ENCODE results near the gene PKMYT1.

- TF ChIP-seq SMC3 (IDR thresholded peaks at IDR 0.05; ENCODE audit: low read depth, low read length) (no peak), RAD21 (IDR thresholded peaks at IDR 0.05; ENCODE audit: low read length) (no peak)
- TF ChIP-seq, protein P1, sequence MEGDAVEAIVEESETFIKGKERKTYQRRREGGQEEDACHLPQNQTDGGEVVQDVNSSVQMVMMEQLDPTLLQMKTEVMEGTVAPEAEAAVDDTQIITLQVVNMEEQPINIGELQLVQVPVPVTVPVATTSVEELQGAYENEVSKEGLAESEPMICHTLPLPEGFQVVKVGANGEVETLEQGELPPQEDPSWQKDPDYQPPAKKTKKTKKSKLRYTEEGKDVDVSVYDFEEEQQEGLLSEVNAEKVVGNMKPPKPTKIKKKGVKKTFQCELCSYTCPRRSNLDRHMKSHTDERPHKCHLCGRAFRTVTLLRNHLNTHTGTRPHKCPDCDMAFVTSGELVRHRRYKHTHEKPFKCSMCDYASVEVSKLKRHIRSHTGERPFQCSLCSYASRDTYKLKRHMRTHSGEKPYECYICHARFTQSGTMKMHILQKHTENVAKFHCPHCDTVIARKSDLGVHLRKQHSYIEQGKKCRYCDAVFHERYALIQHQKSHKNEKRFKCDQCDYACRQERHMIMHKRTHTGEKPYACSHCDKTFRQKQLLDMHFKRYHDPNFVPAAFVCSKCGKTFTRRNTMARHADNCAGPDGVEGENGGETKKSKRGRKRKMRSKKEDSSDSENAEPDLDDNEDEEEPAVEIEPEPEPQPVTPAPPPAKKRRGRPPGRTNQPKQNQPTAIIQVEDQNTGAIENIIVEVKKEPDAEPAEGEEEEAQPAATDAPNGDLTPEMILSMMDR (IDR thresholded peaks at IDR 0.05), result no peak
- TF ChIP-seq, protein P2, sequence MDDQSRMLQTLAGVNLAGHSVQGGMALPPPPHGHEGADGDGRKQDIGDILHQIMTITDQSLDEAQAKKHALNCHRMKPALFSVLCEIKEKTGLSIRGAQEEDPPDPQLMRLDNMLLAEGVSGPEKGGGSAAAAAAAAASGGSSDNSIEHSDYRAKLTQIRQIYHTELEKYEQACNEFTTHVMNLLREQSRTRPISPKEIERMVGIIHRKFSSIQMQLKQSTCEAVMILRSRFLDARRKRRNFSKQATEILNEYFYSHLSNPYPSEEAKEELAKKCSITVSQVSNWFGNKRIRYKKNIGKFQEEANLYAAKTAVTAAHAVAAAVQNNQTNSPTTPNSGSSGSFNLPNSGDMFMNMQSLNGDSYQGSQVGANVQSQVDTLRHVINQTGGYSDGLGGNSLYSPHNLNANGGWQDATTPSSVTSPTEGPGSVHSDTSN (IDR thresholded peaks at IDR 0.05), result no peak
Observed at GRCh38 chr16:3007059-3007956, 27.1 kb upstream of the PKMYT1 start.

Data from SK-N-SH (cell line).